KMS-11 (cell line): ENCODE data around the gene TEN1.

Experiments
- H2AFZ ChIP-seq: fragments of 200-600 bp; sonication (generic); 2 replicates; pipeline ENCODE4 v1.6.1; 2016; ENCODE audit warnings: antibody characterized with exemption, mixed run types, low read depth
- H3K27ac ChIP-seq: fragments of 200-600 bp; sonication (generic); 2 replicates; pipeline ENCODE4 v1.6.1; 2016; ENCODE audit warnings: mild to moderate bottlenecking, mixed run types
- H3K27me3 ChIP-seq: fragments of 200-600 bp; sonication (generic); 2 replicates; pipeline ENCODE4 v1.6.1; 2017; ENCODE audit warnings: mild to moderate bottlenecking, low read depth, mixed run types, moderate library complexity; ENCODE audit not compliant: insufficient read depth
- H3K36me3 ChIP-seq: fragments of 200-600 bp; sonication (generic); 2 replicates; pipeline ENCODE4 v1.6.1; 2017; ENCODE audit warnings: mild to moderate bottlenecking, mixed run types; ENCODE audit not compliant: insufficient read depth
- H3K4me1 ChIP-seq: fragments of 200-600 bp; sonication (generic); 2 replicates; pipeline ENCODE4 v1.6.1; 2016; ENCODE audit warnings: mild to moderate bottlenecking, low read depth, mixed run types; ENCODE audit not compliant: poor library complexity, severe bottlenecking
- H3K4me2 ChIP-seq: fragments of 200-600 bp; sonication (generic); 2 replicates; pipeline ENCODE4 v1.7.0; 2016; ENCODE audit warnings: mild to moderate bottlenecking, mixed run types
- H3K4me3 ChIP-seq: fragments of 200-600 bp; sonication (generic); IDR thresholded peaks from 2 replicates; pipeline ENCODE4 v1.6.1; 2017; ENCODE audit warnings: low read depth, low read length, mixed read lengths; ENCODE audit not compliant: insufficient read depth
- H3K79me2 ChIP-seq: fragments of 200-600 bp; sonication (generic); 2 replicates; pipeline ENCODE4 v1.6.1; 2016; ENCODE audit warnings: low read depth, mixed run types; ENCODE audit not compliant: insufficient read depth
- H3K9ac ChIP-seq: fragments of 200-600 bp; sonication (generic); 2 replicates; pipeline ENCODE4 v1.6.1; 2016; ENCODE audit warnings: mild to moderate bottlenecking, mixed run types
- H4K20me1 ChIP-seq: fragments of 200-600 bp; sonication (generic); 2 replicates; pipeline ENCODE4 v1.6.1; 2016; ENCODE audit warnings: mild to moderate bottlenecking, mixed run types; ENCODE audit not compliant: insufficient read depth
- CTCF ChIP-seq: fragments of 200-600 bp; sonication (generic); conservative IDR thresholded peaks from 2 replicates; pipeline ENCODE4 v1.6.1; 2017; ENCODE audit warnings: low read depth, mild to moderate bottlenecking, antibody characterized with exemption, low read length, moderate library complexity, mixed read lengths

The TEN1 gene

GRCh38 chr17:75943491-75943890 lies 35.5 kb upstream of the TEN1 start:
- H3K36me3 ChIP-seq, result no peaks in the 10 kb centered on the region
- TF ChIP-seq CTCF, result no peak
- no peak overlapping the region for H3K4me2 ChIP-seq
- no peaks in the 10 kb centered on the region for H4K20me1 ChIP-seq
- H3K27me3 ChIP-seq, result no peaks in the 10 kb centered on the region
- peaks cover 12% of the 10 kb centered on the region for H3K4me1 ChIP-seq
- no peak overlapping the region for H3K4me3 ChIP-seq
- no peak overlapping the region for H3K9ac ChIP-seq
- H2AFZ ChIP-seq, result no peak overlapping the region
- H3K79me2 ChIP-seq, result no peaks in the 10 kb centered on the region
- no peak overlapping the region for H3K27ac ChIP-seq

GRCh38 chr17:75945211-75945610 lies 33.8 kb upstream of the TEN1 start:
- TF ChIP-seq CTCF, result no peak
- no peak overlapping the region for H3K9ac ChIP-seq

DNA sequence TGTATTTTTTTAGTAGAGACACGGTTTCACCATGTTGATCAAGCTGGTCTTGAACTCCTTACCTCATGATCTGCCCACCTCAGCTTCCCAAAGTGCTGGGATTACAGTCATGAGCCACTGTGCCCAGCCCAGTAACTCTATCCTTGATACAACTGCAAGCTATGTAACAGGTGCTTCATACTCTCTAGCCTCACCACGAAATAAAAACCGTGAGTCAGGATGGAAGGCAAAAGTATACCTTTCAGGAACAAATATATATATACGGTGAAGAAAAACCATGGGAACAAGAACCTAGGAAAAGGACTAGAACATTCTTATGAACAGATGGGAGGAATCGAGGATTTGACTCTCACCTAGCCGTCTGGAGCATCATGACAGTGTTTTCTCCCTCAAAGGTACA lies 28.6 kb upstream of the TEN1 start:
- Histone ChIP-seq H3K4me2 (no peak overlapping the region), H3K36me3 (no peaks in the 10 kb centered on the region), H3K4me3 (no peak overlapping the region), H3K4me1 (peaks cover 14% of the 10 kb centered on the region), H3K27me3 (no peaks in the 10 kb centered on the region), H2AFZ (no peak overlapping the region), H3K27ac (no peak overlapping the region), H3K9ac (no peak overlapping the region), H4K20me1 (no peaks in the 10 kb centered on the region), H3K79me2 (no peaks in the 10 kb centered on the region)
- TF ChIP-seq CTCF, result no peak

More at GRCh38 chr17:75945211-75945610, 33.8 kb upstream of the TEN1 start:
- Histone ChIP-seq H3K36me3 (no peaks in the 10 kb centered on the region), H3K4me2 (no peak overlapping the region), H2AFZ (no peak overlapping the region), H3K27me3 (no peaks in the 10 kb centered on the region), H3K27ac (no peak overlapping the region), H4K20me1 (no peaks in the 10 kb centered on the region), H3K79me2 (no peaks in the 10 kb centered on the region), H3K4me1 (peaks cover 7% of the 10 kb centered on the region), H3K4me3 (no peak overlapping the region)

GRCh38 chr17:75950855-75951554 lies 28.0 kb upstream of the TEN1 start:
- peaks cover 14% of the 10 kb centered on the region for H3K4me1 ChIP-seq
- H4K20me1 ChIP-seq, result no peaks in the 10 kb centered on the region
- no peaks in the 10 kb centered on the region for H3K36me3 ChIP-seq
- H3K4me3 ChIP-seq, result no peak overlapping the region
- no peaks in the 10 kb centered on the region for H3K27me3 ChIP-seq
- H3K4me2 ChIP-seq, result no peak overlapping the region; the same call in 1 of the 2 replicates
- H3K79me2 ChIP-seq, result no peaks in the 10 kb centered on the region
- TF ChIP-seq CTCF, result no peak
- no peak overlapping the region for H3K27ac ChIP-seq
- H3K9ac ChIP-seq, result no peak overlapping the region
- H2AFZ ChIP-seq, result no peak overlapping the region
